Urinary bladder (tissue), 4 donors: ENCODE data around the gene THEM4. TPM values are rescaled to one million over a fixed set of nuclear protein-coding genes. Genes with fewer than 3 reads are reported as not detected.

Experiments used
- DNase-seq: peaks from one replicate; pipeline ENCODE4 v3.0.0-alpha.2; 2015; ENCODE audit errors: extremely low spot score
- H3K27ac ChIP-seq: one replicate; pipeline ENCODE4 v1.5.1; 2013; ENCODE audit warnings: low read depth, mild to moderate bottlenecking, moderate library complexity
- H3K36me3 ChIP-seq: one replicate; pipeline ENCODE4 v1.6.1; 2013; ENCODE audit warnings: mild to moderate bottlenecking, moderate library complexity; ENCODE audit not compliant: insufficient read depth
- H3K4me1 ChIP-seq: one replicate; pipeline ENCODE4 v1.6.1; 2013; ENCODE audit warnings: mild to moderate bottlenecking, moderate library complexity; ENCODE audit not compliant: insufficient read depth
- H3K4me3 ChIP-seq: one replicate; pipeline ENCODE4 v1.5.1; 2013; ENCODE audit warnings: low read depth, low read length
- WGBS: extraction: QIAGEN DNeasy Blood & Tissue Kit; methylation state at CpG from one replicate; pipeline ENCODE4 v1.1.7; 2013; 5-methylcytosine and 5-hydroxymethylcytosine counted together
- polyA plus RNA-seq: library from polyadenylated mRNA; stranded (reverse); fragments of 200-250 nt; gene quantifications from one replicate; pipeline ENCODE4 v1.2.3, GENCODE V29; 2013
- small RNA-seq: library from RNA; depleted of rRNA; stranded (forward); fragments of <200 nt; gene quantifications from one replicate; pipeline ENCODE3, GENCODE V24; 2014
- total RNA-seq: library from RNA; depleted of rRNA; stranded (reverse); fragments of >200 nt; gene quantifications from one replicate; pipeline ENCODE4 v1.2.3, GENCODE V29; 2014
- donor health status: healthy with polysubstance abuse.
- donor health status: healthy.

Gene THEM4
- total and polyA plus RNA-seq, 2 donors, result 12.5 to 16.5 TPM

DNA sequence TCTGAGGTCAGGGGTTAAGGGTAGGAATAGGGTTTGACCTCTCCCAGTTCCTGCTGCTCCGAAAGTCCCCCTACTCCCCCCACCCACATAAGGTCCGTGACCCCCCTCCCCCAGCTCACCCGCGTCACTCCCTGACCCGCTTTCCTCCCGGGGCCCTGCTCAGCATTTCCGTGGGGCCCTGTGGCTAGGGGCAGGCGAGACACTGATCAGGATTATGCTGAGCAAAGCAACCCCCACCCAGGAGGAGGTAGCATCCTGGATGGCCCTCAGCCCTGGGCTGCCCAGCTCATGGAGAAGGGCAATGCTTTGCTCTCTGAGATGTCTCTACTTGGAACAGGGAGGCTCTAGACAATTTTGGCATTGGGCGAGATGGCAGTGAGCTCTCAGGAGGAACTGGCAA, 81.5 kb downstream of the THEM4 start:
- no peak overlapping the region for H3K4me3 ChIP-seq
- no peaks in the 10 kb centered on the region for H3K4me1 ChIP-seq
- no peak overlapping the region for H3K27ac ChIP-seq
- DNase-seq, result no peak
- 56% methylated on average over 9 of the region's 9 CpGs for WGBS
- H3K36me3 ChIP-seq, result no peaks in the 10 kb centered on the region

DNA sequence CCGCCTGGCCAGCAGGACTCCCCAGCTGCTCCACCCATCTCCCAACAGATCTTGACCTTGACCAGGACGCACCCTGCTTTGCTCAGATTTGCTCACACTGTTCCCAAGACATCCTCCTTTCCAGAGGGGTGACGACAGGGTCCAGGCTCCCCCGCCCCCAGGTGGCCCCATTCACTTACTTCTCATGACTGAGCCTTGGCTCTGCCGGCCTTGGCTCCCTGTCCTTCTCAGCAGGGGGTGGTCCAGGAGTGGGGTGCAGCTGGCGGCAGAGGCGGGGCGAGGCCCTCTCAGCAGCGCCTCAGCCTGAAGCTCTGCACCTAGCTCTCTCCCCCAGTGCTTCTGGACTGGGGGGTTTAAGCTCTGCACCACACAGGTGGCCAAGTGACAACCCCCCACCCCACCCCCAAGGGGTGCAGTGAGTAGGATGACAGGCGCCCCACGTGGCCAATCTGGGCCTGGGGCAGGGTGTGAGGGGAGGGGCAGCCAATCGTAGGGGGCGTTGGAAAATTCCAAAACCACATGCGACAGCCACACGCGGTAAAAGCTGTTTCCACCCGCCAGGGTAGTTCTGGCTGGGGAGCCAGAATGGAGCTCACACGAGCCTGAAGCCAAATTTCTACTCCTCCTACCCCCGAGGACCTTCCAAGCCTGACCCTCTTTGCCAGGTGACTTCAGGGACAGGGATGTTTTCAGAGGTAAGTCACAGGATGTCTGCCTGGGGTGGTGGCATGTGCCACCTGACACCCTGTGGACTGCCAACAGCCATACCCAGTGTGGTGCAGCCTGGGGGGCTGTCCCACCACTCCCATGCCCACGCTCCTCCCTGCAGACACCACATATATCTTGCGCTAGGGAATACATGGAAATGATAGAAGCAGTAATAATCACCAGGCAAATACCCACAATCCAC, 83.3 kb downstream of the THEM4 start:
- no peak for DNase-seq
- H3K4me3 ChIP-seq, result no peak overlapping the region
- H3K27ac ChIP-seq, result no peak overlapping the region
- WGBS, result 49% methylated on average over 21 of the region's 21 CpGs
- H3K36me3 ChIP-seq, result no peaks in the 10 kb centered on the region
- H3K4me1 ChIP-seq, result no peaks in the 10 kb centered on the region

GRCh38 chr1:151825204-151825603, 84.1 kb downstream of the THEM4 start:
- Histone ChIP-seq H3K4me1 (no peaks in the 10 kb centered on the region), H3K36me3 (no peaks in the 10 kb centered on the region), H3K4me3 (no peak overlapping the region), H3K27ac (no peak overlapping the region)
- 77% methylated on average over 9 of the region's 9 CpGs for WGBS
- no peak for DNase-seq

Small RNA genes lying within 50 kb of the gene (small RNA-seq; reads per million reads assigned to genes)
- gene RF00019, result not detected

Other genes starting within 250 kb of the THEM4 start
- 0.37 TPM for gene CELF3, start 192.7 kb downstream of the THEM4 start, total RNA-seq
- 0.47 TPM for gene CELF3, start 192.7 kb downstream of the THEM4 start, polyA plus RNA-seq
- gene RIIAD1, start 188.0 kb downstream of the THEM4 start, total RNA-seq, result not detected
- gene RIIAD1, start 188.0 kb downstream of the THEM4 start, polyA plus RNA-seq, result 1.8 TPM
- 40.7 TPM for gene MRPL9, start 146.0 kb downstream of the THEM4 start, total RNA-seq
- 54.7 TPM for gene MRPL9, start 146.0 kb downstream of the THEM4 start, polyA plus RNA-seq
- 4.2 TPM for gene TDRKH, start 119.0 kb downstream of the THEM4 start, total RNA-seq
- gene TDRKH, start 119.0 kb downstream of the THEM4 start, polyA plus RNA-seq, result 3.1 TPM
- 0.16 TPM for gene LINGO4, start 104.1 kb downstream of the THEM4 start, total RNA-seq
- gene LINGO4, start 104.1 kb downstream of the THEM4 start, polyA plus RNA-seq, result 0.19 TPM
- 1.6 TPM for gene RORC, start 77.7 kb downstream of the THEM4 start, total RNA-seq
- 0.71 TPM for gene RORC, start 77.7 kb downstream of the THEM4 start, polyA plus RNA-seq
- gene C2CD4D, start 69.7 kb downstream of the THEM4 start, total RNA-seq, result not detected
- 0.05 TPM for gene C2CD4D, start 69.7 kb downstream of the THEM4 start, polyA plus RNA-seq
- not detected for gene THEM5, start 55.8 kb downstream of the THEM4 start, total RNA-seq
- not detected for gene THEM5, start 55.8 kb downstream of the THEM4 start, polyA plus RNA-seq
- 116 TPM for gene S100A10, start 84.3 kb upstream of the THEM4 start, total RNA-seq
- gene S100A10, start 84.3 kb upstream of the THEM4 start, polyA plus RNA-seq, result 246 TPM
- gene S100A11, start 127.5 kb upstream of the THEM4 start, total RNA-seq, result 81.9 TPM
- 910 TPM for gene S100A11, start 127.5 kb upstream of the THEM4 start, polyA plus RNA-seq
- gene TCHHL1, start 179.6 kb upstream of the THEM4 start, total RNA-seq, result not detected
- gene TCHHL1, start 179.6 kb upstream of the THEM4 start, polyA plus RNA-seq, result not detected
- not detected for gene TCHH, start 205.9 kb upstream of the THEM4 start, total RNA-seq
- 0.11 TPM for gene TCHH, start 205.9 kb upstream of the THEM4 start, polyA plus RNA-seq
- not detected for gene RPTN, start 249.7 kb upstream of the THEM4 start, total RNA-seq
- not detected for gene RPTN, start 249.7 kb upstream of the THEM4 start, polyA plus RNA-seq